ENCODE results near the gene SLC23A1. TPM values are rescaled to one million over a fixed set of nuclear protein-coding genes. Genes with fewer than 3 reads are reported as not detected.
A peak's percentile ranks its signal among the peaks of the same experiment; 100 is the strongest.

The SLC23A1 gene
- total and polyA plus RNA-seq, 3 donors from 2014 or later: 0.34 TPM; not detected in 2

DNA sequence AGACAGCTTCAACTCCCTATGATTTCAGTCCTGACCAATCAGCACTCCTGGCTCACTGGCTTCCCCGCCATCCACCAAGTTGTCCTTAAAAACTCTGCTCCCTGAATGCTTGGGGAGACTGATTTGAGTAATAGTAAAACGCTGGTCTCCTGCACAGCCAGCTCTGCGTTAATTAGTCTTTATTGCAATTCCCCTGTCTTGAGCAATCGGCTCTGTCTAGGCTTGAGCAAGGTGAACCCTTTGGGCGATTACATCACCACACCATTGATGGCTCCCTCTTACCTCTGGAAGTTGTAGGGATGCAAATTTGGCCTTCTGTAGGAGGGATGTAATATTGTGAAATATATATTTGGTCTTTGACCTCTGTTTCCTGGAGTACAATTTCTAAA lies 2.9 kb upstream of the SLC23A1 start:
- Histone ChIP-seq H3K4me1 (no peaks in the 10 kb centered on the region), H3K9me3 (no peaks in the 10 kb centered on the region), H3K36me3 (ENCODE audit: low read depth, missing control alignments) (no peaks in the 10 kb centered on the region), H3K27ac (no peak overlapping the region), H3K27me3 (no peaks in the 10 kb centered on the region), H3K4me3 (no peak overlapping the region)
- DNase-seq: no peak
- TF ChIP-seq POLR2A (IDR thresholded peaks at IDR 0.05): no peak
- intact Hi-C loops (cut with DNase I; ENCODE audit: low total_unique reads): no loop called here
- WGBS, 2 donors: 84 to 88% methylated on average over 5 of the region's 5 CpGs

DNA sequence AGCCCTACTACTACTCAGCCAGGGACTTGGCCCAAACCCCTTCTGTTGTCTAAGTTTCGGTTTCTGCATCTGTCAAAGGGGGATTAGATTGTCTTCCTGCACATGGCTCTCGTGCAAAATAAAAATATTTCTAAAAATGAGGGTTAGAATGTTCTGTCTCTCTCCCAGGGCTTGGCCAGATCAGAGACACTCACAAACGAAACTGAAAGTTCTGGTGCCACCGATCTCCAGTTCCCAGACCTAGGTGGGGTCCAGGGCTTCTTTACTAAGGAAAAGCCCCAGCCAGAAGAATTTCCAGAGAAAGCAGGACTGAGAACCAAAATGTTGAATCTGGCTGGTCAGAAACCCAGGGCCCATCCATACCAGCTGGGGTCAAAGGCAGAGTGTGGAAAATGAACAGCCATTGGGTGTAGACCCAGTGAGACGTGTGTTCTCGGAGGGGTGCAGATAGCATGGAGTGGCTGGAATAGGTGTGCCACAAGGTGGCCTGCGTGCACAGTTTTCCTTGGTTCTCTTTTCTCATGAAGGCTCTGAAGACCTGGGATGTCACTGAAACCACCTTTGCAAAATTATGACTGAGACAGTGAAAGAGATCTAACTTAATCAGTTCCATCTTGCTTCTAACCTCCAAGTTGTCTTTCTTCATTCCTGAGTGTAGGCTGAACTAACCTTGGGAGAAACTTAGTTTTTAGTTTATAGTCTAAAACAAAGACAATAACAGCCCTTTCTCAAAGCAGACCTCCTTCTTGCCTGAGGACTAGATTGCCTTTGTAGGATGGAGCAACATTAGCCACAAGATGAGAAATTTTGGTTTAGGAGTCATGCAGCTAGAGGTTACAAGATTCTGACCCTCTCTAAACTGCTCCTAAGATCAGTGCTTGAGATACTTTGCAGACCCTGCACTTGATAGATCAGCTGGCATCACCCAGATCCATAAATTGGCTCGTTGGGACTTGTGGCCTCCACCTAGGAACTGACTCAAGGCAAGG lies 2.3 kb upstream of the SLC23A1 start:
- intact Hi-C loops (cut with DNase I; ENCODE audit: low total_unique reads): no loop called here
- peak overlapping the region in 1 of 2 donors; percentile 80 for H3K27ac ChIP-seq
- no peak for DNase-seq

DNA sequence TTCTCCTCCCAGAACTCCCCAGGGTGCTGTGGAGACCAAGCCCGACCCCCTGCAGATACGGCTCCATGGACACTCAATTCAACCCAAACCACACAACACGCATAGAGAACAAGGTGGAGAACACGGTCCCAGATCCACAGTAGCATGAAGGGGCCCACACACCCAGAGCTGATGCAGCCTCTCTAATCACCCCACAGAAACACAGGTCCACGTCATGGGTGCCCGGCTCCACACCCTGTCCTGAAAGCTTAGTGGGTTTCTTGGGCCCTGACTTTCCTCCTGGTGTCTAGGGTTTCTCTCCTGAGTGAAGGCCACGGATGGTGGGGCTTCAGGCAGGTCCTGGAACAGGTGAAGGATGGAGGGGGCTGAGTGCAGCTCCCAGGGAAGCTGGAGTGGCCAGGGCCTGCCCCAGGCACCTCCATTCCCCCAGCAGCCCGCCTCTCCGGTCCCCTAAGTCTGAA lies 1.5 kb upstream of the SLC23A1 start:
- 60 to 68% methylated on average over 9 of the region's 9 CpGs for WGBS, 2 donors
- DNase-seq: no peak

More for the DNA sequence above, 2.3 kb upstream of the SLC23A1 start:
- H3K36me3 ChIP-seq (ENCODE audit: low read depth, missing control alignments): no peaks in the 10 kb centered on the region
- 42 to 47% methylated on average over 7 to 8 of the region's 8 CpGs for WGBS, 2 donors
- TF ChIP-seq POLR2A (IDR thresholded peaks at IDR 0.05): no peak
- TF ChIP-seq, protein P1, sequence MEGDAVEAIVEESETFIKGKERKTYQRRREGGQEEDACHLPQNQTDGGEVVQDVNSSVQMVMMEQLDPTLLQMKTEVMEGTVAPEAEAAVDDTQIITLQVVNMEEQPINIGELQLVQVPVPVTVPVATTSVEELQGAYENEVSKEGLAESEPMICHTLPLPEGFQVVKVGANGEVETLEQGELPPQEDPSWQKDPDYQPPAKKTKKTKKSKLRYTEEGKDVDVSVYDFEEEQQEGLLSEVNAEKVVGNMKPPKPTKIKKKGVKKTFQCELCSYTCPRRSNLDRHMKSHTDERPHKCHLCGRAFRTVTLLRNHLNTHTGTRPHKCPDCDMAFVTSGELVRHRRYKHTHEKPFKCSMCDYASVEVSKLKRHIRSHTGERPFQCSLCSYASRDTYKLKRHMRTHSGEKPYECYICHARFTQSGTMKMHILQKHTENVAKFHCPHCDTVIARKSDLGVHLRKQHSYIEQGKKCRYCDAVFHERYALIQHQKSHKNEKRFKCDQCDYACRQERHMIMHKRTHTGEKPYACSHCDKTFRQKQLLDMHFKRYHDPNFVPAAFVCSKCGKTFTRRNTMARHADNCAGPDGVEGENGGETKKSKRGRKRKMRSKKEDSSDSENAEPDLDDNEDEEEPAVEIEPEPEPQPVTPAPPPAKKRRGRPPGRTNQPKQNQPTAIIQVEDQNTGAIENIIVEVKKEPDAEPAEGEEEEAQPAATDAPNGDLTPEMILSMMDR (IDR thresholded peaks at IDR 0.05): peak in 1 of 3 experiments; percentile 3
- peak overlapping the region in 1 of 2 donors; percentile 24 for H3K4me3 ChIP-seq
- H3K4me1 ChIP-seq: no peaks in the 10 kb centered on the region
- H3K9me3 ChIP-seq: no peaks in the 10 kb centered on the region
- H3K27me3 ChIP-seq: no peaks in the 10 kb centered on the region

GRCh38 chr5:139383993-139384590 lies 995 bp upstream of the SLC23A1 start:
- H3K27me3 ChIP-seq: no peaks in the 10 kb centered on the region
- TF ChIP-seq, protein P1 (IDR thresholded peaks at IDR 0.05): no peak
- TF ChIP-seq POLR2A (IDR thresholded peaks at IDR 0.05): no peak
- H3K27ac ChIP-seq: peak overlapping the region in 1 of 2 donors; percentile 80
- H3K9me3 ChIP-seq: no peaks in the 10 kb centered on the region
- intact Hi-C loops (cut with DNase I; ENCODE audit: low total_unique reads): no loop called here
- H3K4me3 ChIP-seq: no peak overlapping the region
- H3K36me3 ChIP-seq (ENCODE audit: low read depth, missing control alignments): no peaks in the 10 kb centered on the region
- DNase-seq: no peak
- H3K4me1 ChIP-seq: no peaks in the 10 kb centered on the region
- 55 to 79% methylated on average over 6 to 7 of the region's 7 CpGs for WGBS, 2 donors

More for the DNA sequence above, 1.5 kb upstream of the SLC23A1 start:
- no peaks in the 10 kb centered on the region for H3K36me3 ChIP-seq (ENCODE audit: low read depth, missing control alignments)
- intact Hi-C loops (cut with DNase I; ENCODE audit: low total_unique reads): no loop called here
- H3K4me1 ChIP-seq: no peaks in the 10 kb centered on the region
- TF ChIP-seq POLR2A (IDR thresholded peaks at IDR 0.05): no peak
- TF ChIP-seq, protein P1 (IDR thresholded peaks at IDR 0.05): no peak
- peak overlapping the region in 1 of 2 donors; percentile 80 for H3K27ac ChIP-seq
- H3K4me3 ChIP-seq: peak overlapping the region in 1 of 2 donors; percentile 24
- H3K9me3 ChIP-seq: no peaks in the 10 kb centered on the region
- H3K27me3 ChIP-seq: no peaks in the 10 kb centered on the region

DNA sequence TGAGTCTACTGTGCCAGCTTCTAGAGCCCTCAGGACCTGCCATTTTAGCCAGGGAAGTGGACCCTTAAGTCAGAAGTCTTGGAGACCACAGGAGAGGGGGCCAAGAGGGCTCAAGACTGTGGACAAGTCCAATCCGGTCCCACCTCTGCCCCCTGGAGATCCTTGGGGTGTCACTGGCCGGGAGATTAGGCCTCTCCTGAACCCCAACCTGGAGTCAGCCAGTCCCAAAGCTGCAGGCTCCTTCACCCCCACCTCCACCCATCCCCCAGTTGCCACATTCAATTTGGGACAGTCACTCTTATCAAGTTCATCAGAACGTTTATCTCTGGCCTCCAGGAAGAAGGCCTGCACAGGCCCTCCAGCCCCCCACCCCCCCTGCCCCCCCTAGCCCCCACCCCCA lies 290 bp downstream of the SLC23A1 start:
- no peak for DNase-seq
- H3K4me1 ChIP-seq: no peaks in the 10 kb centered on the region
- no peaks in the 10 kb centered on the region for H3K27me3 ChIP-seq
- TF ChIP-seq POLR2A (IDR thresholded peaks at IDR 0.05): no peak
- TF ChIP-seq, protein P1 (IDR thresholded peaks at IDR 0.05): no peak
- whole genome bisulfite sequencing, 2 donors: 70 to 74% methylated on average over 3 of the region's 3 CpGs
- no peak overlapping the region for H3K27ac ChIP-seq
- H3K9me3 ChIP-seq: no peaks in the 10 kb centered on the region
- no peak overlapping the region for H3K4me3 ChIP-seq
- no peaks in the 10 kb centered on the region for H3K36me3 ChIP-seq (ENCODE audit: low read depth, missing control alignments)
- intact Hi-C loops (cut with DNase I; ENCODE audit: low total_unique reads): no loop called here

Data from testis (tissue), 3 donors.